ENCODE measurements around the gene SOHLH1. TPM values are rescaled to one million over a fixed set of nuclear protein-coding genes. Genes with fewer than 3 reads are reported as not detected.

Gene SOHLH1
- total and polyA plus RNA-seq, 2 donors (not counting 1 experiment from before 2014, with no cell fraction given): not detected

DNA sequence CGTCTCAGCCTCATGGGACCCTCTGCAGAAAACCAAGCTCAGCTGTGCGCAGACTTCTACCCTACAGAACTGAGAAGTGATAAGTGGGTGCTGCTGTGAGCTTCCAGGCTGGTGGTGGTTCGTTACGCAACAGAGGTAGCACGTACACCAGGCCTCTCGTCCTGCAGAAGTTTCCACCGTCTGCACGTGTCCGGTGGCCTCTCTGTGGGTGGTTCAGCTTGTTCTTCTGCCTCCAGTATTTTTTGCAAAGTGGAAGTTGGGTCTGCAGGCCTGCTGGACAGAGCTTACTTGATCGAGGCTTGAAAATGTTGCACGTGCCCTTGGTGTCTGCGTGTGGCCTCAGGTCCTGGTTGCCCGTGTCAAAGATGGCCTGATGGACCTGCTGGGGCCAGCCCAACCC, 30.2 kb upstream of the SOHLH1 start:
- H2AFZ ChIP-seq (ENCODE audit: low read length): no peak overlapping the region
- H3K36me3 ChIP-seq (ENCODE audit: control insufficient read depth, insufficient read depth, low read length): no peaks in the 10 kb centered on the region
- DNase-seq (ENCODE audit: low read depth in 2 of 2): no peak
- no peaks in the 10 kb centered on the region for H4K20me1 ChIP-seq (ENCODE audit: control insufficient read depth, extremely low read depth, insufficient read depth, low read length)
- no peak overlapping the region for H3K4me3 ChIP-seq (replicated peaks in 1 of 4; ENCODE audit: control extremely low read depth in 1 of 4, insufficient read depth in 1 of 4, low read depth in 3 of 4, low read length in 4 of 4)
- TF ChIP-seq, protein P1, sequence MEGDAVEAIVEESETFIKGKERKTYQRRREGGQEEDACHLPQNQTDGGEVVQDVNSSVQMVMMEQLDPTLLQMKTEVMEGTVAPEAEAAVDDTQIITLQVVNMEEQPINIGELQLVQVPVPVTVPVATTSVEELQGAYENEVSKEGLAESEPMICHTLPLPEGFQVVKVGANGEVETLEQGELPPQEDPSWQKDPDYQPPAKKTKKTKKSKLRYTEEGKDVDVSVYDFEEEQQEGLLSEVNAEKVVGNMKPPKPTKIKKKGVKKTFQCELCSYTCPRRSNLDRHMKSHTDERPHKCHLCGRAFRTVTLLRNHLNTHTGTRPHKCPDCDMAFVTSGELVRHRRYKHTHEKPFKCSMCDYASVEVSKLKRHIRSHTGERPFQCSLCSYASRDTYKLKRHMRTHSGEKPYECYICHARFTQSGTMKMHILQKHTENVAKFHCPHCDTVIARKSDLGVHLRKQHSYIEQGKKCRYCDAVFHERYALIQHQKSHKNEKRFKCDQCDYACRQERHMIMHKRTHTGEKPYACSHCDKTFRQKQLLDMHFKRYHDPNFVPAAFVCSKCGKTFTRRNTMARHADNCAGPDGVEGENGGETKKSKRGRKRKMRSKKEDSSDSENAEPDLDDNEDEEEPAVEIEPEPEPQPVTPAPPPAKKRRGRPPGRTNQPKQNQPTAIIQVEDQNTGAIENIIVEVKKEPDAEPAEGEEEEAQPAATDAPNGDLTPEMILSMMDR (conservative IDR thresholded peaks at IDR 0.05 in 1 of 2, IDR thresholded peaks at IDR 0.05 in 1 of 2; ENCODE audit: low read depth in 1 of 2, low read length in 2 of 2): no peak
- no peak for TF ChIP-seq EZH2 (IDR thresholded peaks at IDR 0.05; ENCODE audit: low read length, missing control alignments)
- H3K4me2 ChIP-seq (ENCODE audit: extremely low read depth, insufficient read depth, low read length): no peak overlapping the region
- no peaks in the 10 kb centered on the region for H3K9me3 ChIP-seq (ENCODE audit: control insufficient read depth, insufficient read depth, low read depth, low read length)
- H3K4me1 ChIP-seq (ENCODE audit: control insufficient read depth, extremely low read depth, insufficient read depth, low read length): no peaks in the 10 kb centered on the region
- no peaks in the 10 kb centered on the region for H3K27me3 ChIP-seq (ENCODE audit: control insufficient read depth, insufficient read depth, low read length)
- H3K27ac ChIP-seq (ENCODE audit: insufficient read depth, low read length): no peak overlapping the region
- no peak overlapping the region for H3K9ac ChIP-seq (ENCODE audit: insufficient read depth, low read length)
- H3K79me2 ChIP-seq (ENCODE audit: control insufficient read depth, insufficient read depth, low read length): no peaks in the 10 kb centered on the region

DNA sequence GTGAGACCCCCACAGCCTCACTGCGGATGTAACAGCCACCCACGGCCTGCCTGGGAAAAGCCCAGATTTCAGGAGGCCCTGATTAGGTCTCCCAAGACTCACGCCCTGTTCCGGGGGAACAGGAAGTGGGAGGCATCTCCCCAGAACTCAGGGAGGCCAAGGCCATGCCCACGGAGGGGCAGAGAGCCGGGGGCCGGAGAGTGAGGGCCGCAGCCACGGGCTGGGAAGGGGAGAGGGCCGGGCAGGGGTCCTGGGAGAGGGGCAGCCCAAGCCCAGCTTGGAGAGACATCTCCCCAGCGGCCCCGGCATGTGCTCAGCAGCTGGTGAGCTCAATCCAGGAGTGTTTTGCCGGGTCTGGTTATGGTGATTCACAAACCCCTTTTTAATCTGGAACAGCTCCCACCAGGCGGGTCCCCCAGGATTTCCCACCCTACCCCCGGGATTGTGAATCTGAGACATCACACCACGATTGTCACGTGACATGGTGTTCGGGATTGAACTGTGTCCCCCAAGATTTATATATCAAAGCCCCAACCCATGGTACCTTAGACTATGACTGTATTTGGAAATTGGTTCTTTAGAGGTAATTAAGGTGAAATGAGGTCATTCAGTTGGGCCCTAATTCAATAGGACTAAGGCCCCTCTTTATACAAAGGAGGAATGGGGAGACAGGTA, 29.3 kb upstream of the SOHLH1 start:
- no peak for DNase-seq (ENCODE audit: low read depth in 2 of 2)
- H3K4me2 ChIP-seq (ENCODE audit: extremely low read depth, insufficient read depth, low read length): no peak overlapping the region
- H3K4me1 ChIP-seq (ENCODE audit: control insufficient read depth, extremely low read depth, insufficient read depth, low read length): no peaks in the 10 kb centered on the region
- TF ChIP-seq, protein P1 (conservative IDR thresholded peaks at IDR 0.05 in 1 of 2, IDR thresholded peaks at IDR 0.05 in 1 of 2; ENCODE audit: low read depth in 1 of 2, low read length in 2 of 2): no peak
- no peak for TF ChIP-seq EZH2 (IDR thresholded peaks at IDR 0.05; ENCODE audit: low read length, missing control alignments)
- H3K9me3 ChIP-seq (ENCODE audit: control insufficient read depth, insufficient read depth, low read depth, low read length): no peaks in the 10 kb centered on the region
- H4K20me1 ChIP-seq (ENCODE audit: control insufficient read depth, extremely low read depth, insufficient read depth, low read length): no peaks in the 10 kb centered on the region
- no peak overlapping the region for H2AFZ ChIP-seq (ENCODE audit: low read length)
- H3K27me3 ChIP-seq (ENCODE audit: control insufficient read depth, insufficient read depth, low read length): no peaks in the 10 kb centered on the region
- H3K4me3 ChIP-seq (replicated peaks in 1 of 4; ENCODE audit: control extremely low read depth in 1 of 4, insufficient read depth in 1 of 4, low read depth in 3 of 4, low read length in 4 of 4): no peak overlapping the region
- H3K79me2 ChIP-seq (ENCODE audit: control insufficient read depth, insufficient read depth, low read length): no peaks in the 10 kb centered on the region
- H3K27ac ChIP-seq (ENCODE audit: insufficient read depth, low read length): no peak overlapping the region
- H3K9ac ChIP-seq (ENCODE audit: insufficient read depth, low read length): no peak overlapping the region
- no peaks in the 10 kb centered on the region for H3K36me3 ChIP-seq (ENCODE audit: control insufficient read depth, insufficient read depth, low read length)

DNA sequence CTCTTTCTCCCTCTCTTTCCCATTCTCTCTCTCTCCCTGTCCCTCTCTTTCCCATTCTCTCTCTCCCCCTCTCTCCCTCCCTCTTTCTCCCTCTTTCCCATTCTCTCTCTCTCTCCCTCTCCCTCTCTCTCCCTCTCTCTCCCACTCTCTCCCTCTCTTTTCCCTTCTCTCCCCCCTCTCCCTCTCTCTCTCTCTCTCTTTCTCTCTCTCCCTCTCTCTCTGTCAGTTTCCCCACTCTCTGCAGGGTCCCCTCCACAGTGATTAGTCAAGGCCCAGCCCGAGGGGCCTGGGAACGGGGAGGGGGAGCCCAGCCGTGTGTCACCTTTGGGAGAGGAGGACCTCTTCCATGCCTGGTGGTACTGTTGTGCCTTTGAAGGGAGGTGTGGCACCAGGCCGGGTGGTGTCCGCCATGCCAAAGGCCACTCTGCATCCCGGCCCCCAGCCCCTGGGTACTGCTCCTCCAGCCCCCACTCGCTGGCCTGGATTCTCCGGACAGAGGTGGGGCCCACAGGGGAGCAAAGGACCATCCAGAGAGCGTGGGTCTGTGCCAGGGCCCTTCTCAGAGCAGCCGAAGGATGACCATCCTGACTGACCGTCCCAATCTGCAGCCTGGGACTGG, 28.1 kb upstream of the SOHLH1 start:
- Histone ChIP-seq H3K4me1 (ENCODE audit: control insufficient read depth, extremely low read depth, insufficient read depth, low read length) (no peaks in the 10 kb centered on the region), H3K4me2 (ENCODE audit: extremely low read depth, insufficient read depth, low read length) (no peak overlapping the region), H3K27ac (ENCODE audit: insufficient read depth, low read length) (no peak overlapping the region), H3K4me3 (replicated peaks in 1 of 4; ENCODE audit: control extremely low read depth in 1 of 4, insufficient read depth in 1 of 4, low read depth in 3 of 4, low read length in 4 of 4) (no peak overlapping the region), H3K79me2 (ENCODE audit: control insufficient read depth, insufficient read depth, low read length) (no peaks in the 10 kb centered on the region), H4K20me1 (ENCODE audit: control insufficient read depth, extremely low read depth, insufficient read depth, low read length) (no peaks in the 10 kb centered on the region), H3K9me3 (ENCODE audit: control insufficient read depth, insufficient read depth, low read depth, low read length) (no peaks in the 10 kb centered on the region), H3K9ac (ENCODE audit: insufficient read depth, low read length) (no peak overlapping the region), H2AFZ (ENCODE audit: low read length) (no peak overlapping the region), H3K36me3 (ENCODE audit: control insufficient read depth, insufficient read depth, low read length) (no peaks in the 10 kb centered on the region), H3K27me3 (ENCODE audit: control insufficient read depth, insufficient read depth, low read length) (no peaks in the 10 kb centered on the region)
- DNase-seq (ENCODE audit: low read depth in 2 of 2): no peak
- no peak for TF ChIP-seq EZH2 (IDR thresholded peaks at IDR 0.05; ENCODE audit: low read length, missing control alignments)
- TF ChIP-seq, protein P1 (conservative IDR thresholded peaks at IDR 0.05 in 1 of 2, IDR thresholded peaks at IDR 0.05 in 1 of 2; ENCODE audit: low read depth in 1 of 2, low read length in 2 of 2): no peak

All from fibroblast of lung (primary cell).